Measurements from ENCODE around the gene TMEM167B.

The TMEM167B gene

DNA sequence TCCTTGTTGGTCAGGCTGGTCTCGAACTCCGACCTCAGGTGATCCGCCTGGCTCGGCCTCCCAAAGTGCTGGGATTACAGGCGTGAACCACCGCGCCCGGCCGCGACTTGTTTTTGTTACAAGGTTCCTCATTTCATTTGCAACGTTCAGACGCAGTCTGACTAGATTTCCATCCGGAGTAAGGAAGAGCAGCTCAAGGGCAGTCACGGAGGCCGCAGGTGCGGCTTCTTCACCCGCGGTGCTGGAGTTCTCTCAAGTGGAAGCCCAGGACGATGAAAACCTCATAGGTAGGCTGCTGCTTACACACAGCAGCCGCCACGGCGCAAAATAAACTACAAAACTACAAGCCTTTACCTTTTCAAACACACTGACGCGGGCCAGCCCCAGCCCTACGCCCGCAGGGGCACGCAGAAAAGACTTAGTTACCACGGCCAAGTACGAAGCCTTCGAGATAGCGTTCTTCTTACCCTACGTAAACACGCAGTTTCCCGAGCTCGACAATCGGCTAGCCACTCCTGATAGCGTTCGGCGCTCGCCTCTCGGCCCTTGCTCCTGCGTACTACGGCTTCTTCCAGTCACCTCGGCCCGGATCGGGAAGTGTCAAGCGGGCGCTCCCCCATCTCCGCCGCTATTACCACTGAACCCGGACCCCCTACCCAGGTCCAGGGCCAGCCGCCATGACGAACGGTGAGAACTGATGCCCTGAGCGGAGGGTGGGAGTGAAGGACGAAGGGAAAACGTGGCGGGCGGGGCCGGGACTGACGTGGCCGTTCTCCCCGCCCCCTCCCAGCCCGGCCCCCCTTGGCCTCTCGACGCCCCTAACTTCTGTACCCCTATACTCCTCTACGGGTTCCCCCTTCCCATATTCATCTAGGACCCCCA lies at the start of gene TMEM167B:
TMEM167B (plus strand) TSS at position 569 of the 882 bp plus-strand sequence; CDS start at position 678, 109 bp downstream.
- TF ChIP-seq, protein P1, sequence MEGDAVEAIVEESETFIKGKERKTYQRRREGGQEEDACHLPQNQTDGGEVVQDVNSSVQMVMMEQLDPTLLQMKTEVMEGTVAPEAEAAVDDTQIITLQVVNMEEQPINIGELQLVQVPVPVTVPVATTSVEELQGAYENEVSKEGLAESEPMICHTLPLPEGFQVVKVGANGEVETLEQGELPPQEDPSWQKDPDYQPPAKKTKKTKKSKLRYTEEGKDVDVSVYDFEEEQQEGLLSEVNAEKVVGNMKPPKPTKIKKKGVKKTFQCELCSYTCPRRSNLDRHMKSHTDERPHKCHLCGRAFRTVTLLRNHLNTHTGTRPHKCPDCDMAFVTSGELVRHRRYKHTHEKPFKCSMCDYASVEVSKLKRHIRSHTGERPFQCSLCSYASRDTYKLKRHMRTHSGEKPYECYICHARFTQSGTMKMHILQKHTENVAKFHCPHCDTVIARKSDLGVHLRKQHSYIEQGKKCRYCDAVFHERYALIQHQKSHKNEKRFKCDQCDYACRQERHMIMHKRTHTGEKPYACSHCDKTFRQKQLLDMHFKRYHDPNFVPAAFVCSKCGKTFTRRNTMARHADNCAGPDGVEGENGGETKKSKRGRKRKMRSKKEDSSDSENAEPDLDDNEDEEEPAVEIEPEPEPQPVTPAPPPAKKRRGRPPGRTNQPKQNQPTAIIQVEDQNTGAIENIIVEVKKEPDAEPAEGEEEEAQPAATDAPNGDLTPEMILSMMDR (IDR thresholded peaks at IDR 0.05; ENCODE audit: low read length, missing control alignments), result no peak
- peak within 1 kb of the TSS; percentile 92 for H3K4me3 ChIP-seq (replicated peaks; ENCODE audit: low read depth, low read length)
- DNase-seq (ENCODE audit: low read depth), result peak; percentile 97

DNA sequence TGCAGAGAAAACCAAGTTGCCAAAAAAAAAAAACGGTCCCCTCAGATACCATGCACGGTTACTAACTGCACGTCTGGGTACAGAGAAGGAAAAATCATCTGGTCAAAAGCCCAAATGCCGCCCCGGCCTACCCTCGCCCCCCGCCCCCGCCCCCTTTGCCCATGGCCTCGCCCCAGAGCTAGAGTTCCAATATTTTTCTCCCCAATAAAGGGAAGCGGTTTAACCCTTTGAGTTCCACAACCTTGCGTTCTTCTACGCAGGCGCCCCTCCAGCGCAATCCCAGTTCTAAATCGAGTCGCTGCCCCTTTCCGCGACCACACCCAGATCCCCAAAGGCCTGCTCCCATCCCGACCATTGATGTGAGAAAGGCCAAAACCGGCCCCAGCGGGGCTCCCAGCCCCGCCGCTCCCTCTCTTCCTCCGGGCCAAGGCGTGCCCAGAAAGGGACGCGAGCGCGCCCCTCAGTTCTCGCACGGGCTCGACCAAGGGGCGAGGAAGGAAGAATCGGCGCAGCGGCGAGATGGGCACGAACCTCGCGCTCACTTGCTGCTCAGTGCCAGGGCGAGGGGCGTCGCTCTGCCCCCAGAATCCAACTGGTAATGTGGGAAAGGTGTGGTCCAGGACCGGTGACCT lies 49.5 kb upstream of the TMEM167B start:
- peak; percentile 16 for DNase-seq (ENCODE audit: low read depth)
- peak overlapping the region; percentile 91 for H3K4me3 ChIP-seq (replicated peaks; ENCODE audit: low read depth, low read length)
- TF ChIP-seq, protein P1 (IDR thresholded peaks at IDR 0.05; ENCODE audit: low read length, missing control alignments), result no peak

GRCh38 chr1:109041621-109042468 lies 48.7 kb upstream of the TMEM167B start, which contains the start of gene WDR47:
Gene WDR47 (minus strand): TSS chr1:109042102. CDS start chr1:109023512, 18,590 bp downstream.
- DNase-seq (ENCODE audit: low read depth), result peak; percentile 96
- TF ChIP-seq, protein P1 (IDR thresholded peaks at IDR 0.05; ENCODE audit: low read length, missing control alignments), result no peak
- peak within 1 kb of the TSS; percentile 91 for H3K4me3 ChIP-seq (replicated peaks; ENCODE audit: low read depth, low read length)

DNA sequence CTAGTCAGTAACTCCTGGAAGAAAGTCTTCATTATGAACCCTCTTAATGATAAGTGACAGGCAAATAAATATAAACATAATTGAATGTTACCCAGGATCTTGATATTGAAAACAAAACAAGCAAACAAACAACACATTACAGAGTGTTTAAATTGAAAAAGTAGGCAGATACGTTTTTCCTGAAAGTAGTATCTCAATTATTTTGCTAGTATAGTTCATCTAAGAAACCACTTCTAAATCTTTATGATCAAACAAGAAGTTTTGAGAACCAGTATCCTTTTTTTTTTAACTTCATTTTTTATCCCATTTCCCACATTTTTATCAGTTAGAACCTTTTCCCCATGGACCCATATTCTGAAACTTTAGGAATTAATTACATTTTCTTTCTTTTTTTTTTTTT lies 45.0 kb upstream of the TMEM167B start:
- H3K4me3 ChIP-seq (replicated peaks; ENCODE audit: low read depth, low read length), result no peak overlapping the region
- TF ChIP-seq, protein P1 (IDR thresholded peaks at IDR 0.05; ENCODE audit: low read length, missing control alignments), result no peak
- no peak for DNase-seq (ENCODE audit: low read depth)

DNA sequence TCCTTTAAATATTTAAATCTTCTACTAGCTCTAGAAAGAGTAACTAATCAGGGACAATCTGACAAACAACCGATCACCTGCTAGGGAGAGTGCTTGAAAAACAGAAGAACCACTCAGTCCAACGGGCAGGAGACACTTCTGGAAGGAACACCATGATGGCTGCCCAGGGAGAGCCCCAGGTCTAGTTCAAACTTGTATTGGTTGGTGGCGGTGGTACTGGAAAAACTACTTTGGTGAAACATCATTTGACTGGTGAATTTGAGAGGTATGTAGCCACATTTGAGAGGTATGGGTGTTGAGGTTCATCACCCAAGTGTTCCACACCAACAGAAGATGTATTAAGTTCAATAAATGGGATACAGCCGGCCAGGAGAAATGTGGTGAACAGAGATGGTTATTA lies 43.9 kb upstream of the TMEM167B start:
- H3K4me3 ChIP-seq (replicated peaks; ENCODE audit: low read depth, low read length), result no peak overlapping the region
- no peak for DNase-seq (ENCODE audit: low read depth)
- TF ChIP-seq, protein P1 (IDR thresholded peaks at IDR 0.05; ENCODE audit: low read length, missing control alignments), result no peak

- TF ChIP-seq, protein P1 (IDR thresholded peaks at IDR 0.05; ENCODE audit: low read length, missing control alignments), result no peak
- no peak for DNase-seq (ENCODE audit: low read depth)
- H3K4me3 ChIP-seq (replicated peaks; ENCODE audit: low read depth, low read length), result no peak overlapping the region
These were observed 43.2 kb upstream of the TMEM167B start for GRCh38 chr1:109047339-109047738.

All from fibroblast of pulmonary artery (primary cell).